A549 treated with DMSO at 1 μM for 4 hours (cell line): ENCODE results near the gene DNAJC10. TPM values are rescaled to one million over a fixed set of nuclear protein-coding genes. Genes with fewer than 3 reads are reported as not detected.

Experiments
- total RNA-seq: library from RNA; stranded (reverse); fragments of 200-300 nt; extraction: Qiagen RNA extraction; gene quantifications from 5 replicates; pipeline ENCODE4 v1.2.3, GENCODE V29; 2022; ENCODE audit warnings: low read depth

Gene DNAJC10, protein sequence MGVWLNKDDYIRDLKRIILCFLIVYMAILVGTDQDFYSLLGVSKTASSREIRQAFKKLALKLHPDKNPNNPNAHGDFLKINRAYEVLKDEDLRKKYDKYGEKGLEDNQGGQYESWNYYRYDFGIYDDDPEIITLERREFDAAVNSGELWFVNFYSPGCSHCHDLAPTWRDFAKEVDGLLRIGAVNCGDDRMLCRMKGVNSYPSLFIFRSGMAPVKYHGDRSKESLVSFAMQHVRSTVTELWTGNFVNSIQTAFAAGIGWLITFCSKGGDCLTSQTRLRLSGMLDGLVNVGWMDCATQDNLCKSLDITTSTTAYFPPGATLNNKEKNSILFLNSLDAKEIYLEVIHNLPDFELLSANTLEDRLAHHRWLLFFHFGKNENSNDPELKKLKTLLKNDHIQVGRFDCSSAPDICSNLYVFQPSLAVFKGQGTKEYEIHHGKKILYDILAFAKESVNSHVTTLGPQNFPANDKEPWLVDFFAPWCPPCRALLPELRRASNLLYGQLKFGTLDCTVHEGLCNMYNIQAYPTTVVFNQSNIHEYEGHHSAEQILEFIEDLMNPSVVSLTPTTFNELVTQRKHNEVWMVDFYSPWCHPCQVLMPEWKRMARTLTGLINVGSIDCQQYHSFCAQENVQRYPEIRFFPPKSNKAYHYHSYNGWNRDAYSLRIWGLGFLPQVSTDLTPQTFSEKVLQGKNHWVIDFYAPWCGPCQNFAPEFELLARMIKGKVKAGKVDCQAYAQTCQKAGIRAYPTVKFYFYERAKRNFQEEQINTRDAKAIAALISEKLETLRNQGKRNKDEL
- 52.2 to 87.2 TPM (median 68.6 TPM) in 5 replicates for total RNA-seq

DNA sequence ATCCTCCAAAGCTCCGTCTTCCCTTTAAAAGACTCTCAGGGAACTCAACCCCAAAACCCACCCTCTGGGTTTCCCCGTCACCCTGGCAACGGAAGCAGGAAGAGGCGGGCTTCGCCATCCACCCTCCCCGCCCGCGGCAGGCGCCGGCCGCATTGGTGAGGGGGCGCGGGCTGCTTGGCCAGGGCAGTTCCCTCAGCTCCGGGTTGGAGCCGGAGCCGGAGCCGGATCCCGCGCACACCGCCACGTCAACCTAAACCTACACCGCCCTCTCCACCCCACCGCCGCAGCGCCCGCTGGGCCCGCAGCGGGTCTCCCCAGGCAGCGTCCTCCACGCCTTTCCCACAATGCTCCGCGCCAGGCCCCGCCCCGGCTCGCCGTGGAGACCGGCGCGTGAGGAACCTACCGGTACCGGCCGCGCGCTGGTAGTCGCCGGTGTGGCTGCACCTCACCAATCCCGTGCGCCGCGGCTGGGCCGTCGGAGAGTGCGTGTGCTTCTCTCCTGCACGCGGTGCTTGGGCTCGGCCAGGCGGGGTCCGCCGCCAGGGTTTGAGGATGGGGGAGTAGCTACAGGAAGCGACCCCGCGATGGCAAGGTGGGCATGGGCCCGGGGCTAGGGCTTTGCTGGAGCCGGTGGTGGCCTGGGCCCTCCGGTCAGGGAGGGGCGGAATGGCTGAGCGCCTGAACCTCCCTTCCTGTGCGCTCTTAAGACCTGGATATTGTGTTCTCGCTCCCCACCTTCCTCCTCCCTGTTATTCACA is at the start of gene DNAJC10:
TSS of gene DNAJC10 (plus strand) at position 366 of the 758 bp plus-strand sequence. CDS start 1,830 bp downstream, outside the sequence.

Other genes starting within 250 kb of the DNAJC10 start
- gene FRZB, start 150.4 kb downstream of the DNAJC10 start, total RNA-seq: 0.07 to 0.09 TPM in 2 of 5 replicates, not detected in the others